SK-N-DZ (cell line): Measurements from ENCODE around the gene KCNK10.
A peak's percentile ranks its signal among the peaks of the same experiment; 100 is the strongest.

ENCODE experiments used
- DNase-seq: peaks from one replicate; pipeline ENCODE4 v3.0.0-alpha.2; 2015; ENCODE audit warnings: low spot score

The KCNK10 gene

GRCh38 chr14:88185843-88186242, 137.2 kb downstream of the KCNK10 start:
- no peak for DNase-seq

- no peak for DNase-seq
These were observed 138.1 kb downstream of the KCNK10 start for GRCh38 chr14:88184956-88185355.

GRCh38 chr14:88181072-88181471, 142.0 kb downstream of the KCNK10 start:
- DNase-seq = no peak

- no peak for DNase-seq
These were observed 143.4 kb downstream of the KCNK10 start for GRCh38 chr14:88179716-88180115.

- no peak for DNase-seq
These were observed 152.7 kb downstream of the KCNK10 start for GRCh38 chr14:88170333-88170732.

- DNase-seq = peak; percentile 29
These were observed 154.4 kb downstream of the KCNK10 start for GRCh38 chr14:88168498-88169165.

- DNase-seq = no peak
These were observed 155.0 kb downstream of the KCNK10 start for GRCh38 chr14:88168025-88168424.

GRCh38 chr14:88166616-88167015, 156.5 kb downstream of the KCNK10 start:
- no peak for DNase-seq

- DNase-seq = no peak
These were observed 158.0 kb downstream of the KCNK10 start for GRCh38 chr14:88164906-88165534.

GRCh38 chr14:88163731-88164255, 159.3 kb downstream of the KCNK10 start:
- DNase-seq = no peak

- no peak for DNase-seq
These were observed 166.9 kb downstream of the KCNK10 start for GRCh38 chr14:88156127-88156526.

- DNase-seq = no peak
These were observed 168.1 kb downstream of the KCNK10 start for GRCh38 chr14:88154926-88155325.

- no peak for DNase-seq
These were observed 168.7 kb downstream of the KCNK10 start for GRCh38 chr14:88154321-88154720.

- no peak for DNase-seq
These were observed 176.0 kb downstream of the KCNK10 start for GRCh38 chr14:88146881-88147649.

- no peak for DNase-seq
These were observed 179.3 kb downstream of the KCNK10 start for GRCh38 chr14:88143810-88144209.

GRCh38 chr14:88142997-88143396, 180.1 kb downstream of the KCNK10 start:
- no peak for DNase-seq

GRCh38 chr14:88140874-88141273, 182.2 kb downstream of the KCNK10 start:
- no peak for DNase-seq

GRCh38 chr14:88137327-88137726, 185.7 kb downstream of the KCNK10 start:
- DNase-seq = no peak
